ENCODE results near the gene SULF2. TPM values are rescaled to one million over a fixed set of nuclear protein-coding genes. Genes with fewer than 3 reads are reported as not detected.

SULF2 gene
- total and polyA plus RNA-seq, 2 of the 4 experiments (the other 2 are of a cell fraction): 0.54 to 0.77 TPM

GRCh38 chr20:47818996-47819609 is 33.8 kb upstream of the SULF2 start:
- BruUV-seq (replicated peaks): no TSS peak
- in situ Hi-C loops (cut with MboI; ENCODE audit: low sequenced_read_pairs) (no loop called here), dilution Hi-C loops (cut with HindIII; ENCODE audit: low sequenced_read_pairs, unreplicated experiment) (no loop called here), intact Hi-C loops (cut with micrococcal nuclease) (loop anchor here (10.0 kb wide), 1 partner anchor 76 kb away; no protein-coding TSS in a partner anchor)
- no peaks in the 10 kb centered on the region for H3K4me1 ChIP-seq (ENCODE audit: control insufficient read depth, insufficient read depth, low read length)
- no peak for DNase-seq
- H4K5ac ChIP-seq (ENCODE audit: low read depth, low read length): no peak overlapping the region
- no peak overlapping the region for H2AK5ac ChIP-seq (ENCODE audit: low read depth, low read length)
- H2AK9ac ChIP-seq (replicated peaks; ENCODE audit: low read depth, low read length, poor library complexity): no peak overlapping the region
- WGBS, 2 experiments (ENCODE audit: extremely low coverage in 2 of 2, insufficient read length in 1 of 2): 18% methylated on average over 4 of the region's 14 CpGs; no CpG with 5 or more reads in 1 of the 2 experiments
- H3K9me1 ChIP-seq (ENCODE audit: insufficient read depth, low read length): no peaks in the 10 kb centered on the region
- H4K8ac ChIP-seq (ENCODE audit: low read depth in 2 of 2, low read length in 2 of 2): no peak overlapping the region
- H3K14ac ChIP-seq (replicated peaks; ENCODE audit: low read depth, low read length): no peak overlapping the region
- no peaks in the 10 kb centered on the region for H3K36me3 ChIP-seq (ENCODE audit: control insufficient read depth, insufficient read depth, low read length)
- no peak overlapping the region for H2BK5ac ChIP-seq (ENCODE audit: low read depth, low read length, poor library complexity, severe bottlenecking)
- no peaks in the 10 kb centered on the region for H4K20me1 ChIP-seq (ENCODE audit: insufficient read depth, low read length)
- no peak overlapping the region for H3K56ac ChIP-seq (ENCODE audit: extremely low read depth, insufficient read depth, low read length)
- no peak overlapping the region for H4K91ac ChIP-seq (ENCODE audit: insufficient read depth, low read depth, low read length)
- H3K79me1 ChIP-seq (ENCODE audit: low read depth in 1 of 2, low read length in 2 of 2): no peaks in the 10 kb centered on the region
- no peak overlapping the region for H3K23ac ChIP-seq (ENCODE audit: low read depth, low read length)
- H3K18ac ChIP-seq (ENCODE audit: low read depth, low read length): no peak overlapping the region
- no peak overlapping the region for H3K9ac ChIP-seq (ENCODE audit: low read depth, low read length)
- H3K9me3 ChIP-seq (ENCODE audit: control insufficient read depth, insufficient read depth, low read length): peaks cover 4% of the 10 kb centered on the region; the same call in 1 of the 2 replicates
- H3K27me3 ChIP-seq (ENCODE audit: control insufficient read depth, insufficient read depth, low read length): peaks cover 22% of the 10 kb centered on the region
- no peak overlapping the region for H2BK120ac ChIP-seq (ENCODE audit: low read depth, low read length)
- ChIA-PET POLR2A (ENCODE audit: unreplicated experiment) (no interaction called here), CTCF (no interaction called here)
- H3K4me3 ChIP-seq (ENCODE audit: insufficient read depth, low read depth, low read length): no peak overlapping the region
- H3K27ac ChIP-seq (ENCODE audit: insufficient read depth, low read length): no peak overlapping the region
- H3K4ac ChIP-seq (ENCODE audit: low read depth, low read length): no peak overlapping the region
- TF ChIP-seq POLR2A (IDR thresholded peaks at IDR 0.05; ENCODE audit: low read depth, low read length): no peak
- TF ChIP-seq CEBPB (IDR thresholded peaks at IDR 0.05; ENCODE audit: low read depth, low read length): no peak
- no peak for TF ChIP-seq MAFK (IDR thresholded peaks at IDR 0.05; ENCODE audit: low read depth, low read length)
- TF ChIP-seq SMC3 (IDR thresholded peaks at IDR 0.05; ENCODE audit: low read depth, low read length): no peak
- TF ChIP-seq RAD21 (IDR thresholded peaks at IDR 0.05; ENCODE audit: low read length): no peak
- TF ChIP-seq RCOR1 (IDR thresholded peaks at IDR 0.05; ENCODE audit: insufficient replicate concordance, low read length): no peak
- TF ChIP-seq MXI1 (IDR thresholded peaks at IDR 0.05; ENCODE audit: borderline replicate concordance, low read depth, low read length): no peak
- no peak for TF ChIP-seq BHLHE40 (IDR thresholded peaks at IDR 0.05; ENCODE audit: low read depth, low read length)
- no peak for TF ChIP-seq RFX5 (IDR thresholded peaks at IDR 0.05; ENCODE audit: low read depth, low read length)
- TF ChIP-seq CHD1 (IDR thresholded peaks at IDR 0.05; ENCODE audit: low read depth, low read length): no peak
- TF ChIP-seq MAZ (IDR thresholded peaks at IDR 0.05; ENCODE audit: borderline replicate concordance, low read depth, low read length): no peak
- no peak for TF ChIP-seq ELK1 (IDR thresholded peaks at IDR 0.05; ENCODE audit: borderline replicate concordance, low read depth, low read length)
- no peak for TF ChIP-seq FOS (IDR thresholded peaks at IDR 0.05; ENCODE audit: low read depth, low read length)
- TF ChIP-seq USF2 (IDR thresholded peaks at IDR 0.05; ENCODE audit: low read depth, low read length): no peak
- TF ChIP-seq CTCF (conservative IDR thresholded peaks at IDR 0.05; ENCODE audit: low read depth, low read length): no peak
- no peak for TF ChIP-seq NFE2L2 (IDR thresholded peaks at IDR 0.05; ENCODE audit: low read depth, low read length)
- H2AFZ ChIP-seq (replicated peaks; ENCODE audit: low read length, poor library complexity): no peak overlapping the region
- no peak for ATAC-seq (ENCODE audit: low read depth)
- H2BK20ac ChIP-seq (ENCODE audit: low read depth, low read length): no peak overlapping the region
- H3K4me2 ChIP-seq (ENCODE audit: low read depth, low read length): no peak overlapping the region
- H2BK15ac ChIP-seq (ENCODE audit: low read depth, low read length): no peak overlapping the region

Data from IMR-90 (cell line).